Activated CD8-positive, alpha-beta memory T cell treated with anti-CD3 and anti-CD28 coated beads, Interleukin-2, amount 10 ng/mL, durations not matched to agents 7 days and 5 days (primary cell): Measurements from ENCODE around the gene PPEF2. TPM values are rescaled to one million over a fixed set of nuclear protein-coding genes. Genes with fewer than 3 reads are reported as not detected.
A peak's percentile ranks its signal among the peaks of the same experiment; 100 is the strongest.
"Not testable (repeated sequence)": the region's sequence is repeated elsewhere in the genome, so short reads cannot be mapped to it uniquely, and the experiment has no call there.

Experiments used
- ATAC-seq: fragments of 150-1000 bp; cut with Tn5 transposase; one replicate; pipeline ENCODE4 v1.10.0; 2021; ENCODE audit warnings: moderate library complexity
- CTCF ChIA-PET: fragments of 350-600 bp; sonication (Branson Sonifier 250); formaldehyde crosslinking; loops from one replicate; lab custom pipeline; 2021; ENCODE audit warnings: antibody characterized with exemption; lab: Charles Lee
- DNase-seq: peaks from one replicate; pipeline ENCODE4 v3.0.0-alpha.2; 2020
- H3K27ac Mint-ChIP-seq: one replicate; pipeline ENCODE4 v1.8.0; 2021; ENCODE audit warnings: mild to moderate bottlenecking, mixed read lengths
- H3K27me3 Mint-ChIP-seq: one replicate; pipeline ENCODE4 v1.8.0; 2021; ENCODE audit warnings: mixed read lengths
- H3K36me3 Mint-ChIP-seq: one replicate; pipeline ENCODE4 v1.8.0; 2021; ENCODE audit warnings: mild to moderate bottlenecking, mixed read lengths
- H3K4me1 Mint-ChIP-seq: one replicate; pipeline ENCODE4 v1.8.0; 2021; ENCODE audit warnings: mixed read lengths
- H3K4me3 Mint-ChIP-seq: one replicate; pipeline ENCODE4 v1.8.0; 2021; ENCODE audit warnings: mild to moderate bottlenecking, moderate library complexity, mixed read lengths
- H3K9me3 Mint-ChIP-seq: one replicate; pipeline ENCODE4 v1.8.0; 2022; ENCODE audit warnings: low read depth, mixed read lengths
- total RNA-seq, 2 experiments: library from RNA; stranded (reverse); gene quantifications; one replicate each; pipeline ENCODE4 v1.2.3, GENCODE V29; 2021

PPEF2 gene
- total RNA-seq, 2 experiments from 2014 or later = 0.29 TPM; not detected in 1

DNA sequence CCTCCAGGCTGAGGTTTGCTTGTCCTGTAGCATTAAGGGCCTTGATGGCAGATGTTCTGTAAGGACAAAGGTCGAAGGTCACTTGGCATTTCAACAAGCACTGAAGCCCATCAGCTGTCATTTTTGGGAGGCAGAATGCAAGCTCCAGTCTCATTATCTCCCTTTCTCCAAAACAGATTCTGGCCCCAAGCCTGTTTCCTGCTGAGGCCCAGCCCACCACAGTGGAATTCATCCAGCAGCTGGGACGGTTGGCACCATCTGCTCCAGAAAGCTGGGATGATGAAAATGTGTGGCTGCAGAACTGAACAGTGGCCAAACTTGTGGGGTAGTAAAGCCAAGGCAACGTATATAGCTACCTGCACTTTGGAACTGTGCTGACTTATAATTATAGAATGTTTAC is 17.7 kb upstream of the PPEF2 start:
- DNase-seq = no peak
- ATAC-seq = no peak
- Mint-ChIP-seq H3K4me1 (peaks cover 1% of the 10 kb centered on the region), H3K36me3 (peaks cover 16% of the 10 kb centered on the region), H3K27me3 (no peaks in the 10 kb centered on the region), H3K27ac (no peak overlapping the region), H3K9me3 (no peaks in the 10 kb centered on the region), H3K4me3 (no peak overlapping the region)
- CTCF ChIA-PET = interaction anchor here (1.7 kb wide), 1 partner anchor 10 kb away, joined by 4 read pairs; no protein-coding TSS in a partner anchor

DNA sequence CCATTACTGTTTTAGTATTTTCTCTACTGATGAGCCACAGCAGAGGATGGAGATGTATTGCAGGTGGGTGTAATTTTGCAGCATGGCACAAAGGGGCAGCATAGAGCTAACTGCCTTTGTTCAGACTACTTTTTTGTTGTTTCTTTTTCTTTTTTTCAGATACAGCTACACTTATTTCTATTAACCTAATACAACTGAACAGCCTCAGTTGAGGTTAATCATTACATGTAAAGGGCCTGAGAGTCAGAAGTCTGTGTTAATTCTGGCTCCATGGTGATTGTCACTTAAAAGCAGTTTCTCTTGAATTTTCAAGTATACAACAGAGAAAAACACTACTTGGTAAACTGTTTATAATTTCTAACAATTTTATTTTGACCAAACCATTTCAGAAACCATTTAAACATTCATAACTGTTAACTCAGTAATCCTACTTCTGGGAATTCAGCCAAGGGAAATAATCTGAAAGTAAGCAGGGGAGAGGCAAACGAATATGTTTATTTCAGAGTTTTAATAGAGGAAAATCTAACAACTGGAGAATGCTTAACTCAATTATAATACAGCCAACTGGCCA is 13.9 kb upstream of the PPEF2 start:
- Mint-ChIP-seq H3K36me3 (peaks cover 9% of the 10 kb centered on the region), H3K4me3 (no peak overlapping the region), H3K9me3 (no peaks in the 10 kb centered on the region), H3K27ac (peak overlapping the region; percentile 39), H3K4me1 (peaks cover 1% of the 10 kb centered on the region), H3K27me3 (no peaks in the 10 kb centered on the region)
- CTCF ChIA-PET = interaction anchor here (0.8 to 3.8 kb wide), 15 partner anchors 11 to 263 kb away, joined by 3 to 26 read pairs (median 4); partner anchors contain the start of genes NAAA and SDAD1
- DNase-seq (peak; percentile 50), ATAC-seq (peak; percentile 66)

DNA sequence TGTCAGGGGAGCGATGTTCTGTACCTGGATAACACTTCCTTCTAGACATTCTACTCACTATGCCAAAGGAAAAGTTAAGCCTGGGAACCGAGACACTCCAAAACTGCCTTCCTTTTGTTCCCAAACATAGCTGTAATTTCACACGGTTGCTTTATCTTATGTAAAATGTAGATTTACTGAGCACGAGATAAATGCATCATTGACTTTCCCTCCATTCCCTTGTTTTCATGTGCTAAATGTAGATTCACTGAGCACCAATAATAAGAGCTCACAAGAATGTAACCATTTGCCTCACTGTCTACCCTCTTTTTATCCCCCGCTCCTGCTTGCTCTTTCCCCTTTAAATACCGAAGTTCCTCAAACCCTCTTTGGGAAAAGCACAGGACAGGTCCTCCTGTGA is 10.7 kb upstream of the PPEF2 start:
- peaks cover 1% of the 10 kb centered on the region for H3K4me1 Mint-ChIP-seq
- H3K27ac Mint-ChIP-seq = no peak overlapping the region
- H3K27me3 Mint-ChIP-seq = no peaks in the 10 kb centered on the region
- H3K4me3 Mint-ChIP-seq = no peak overlapping the region
- CTCF ChIA-PET = interaction anchor here (0.7 to 2.0 kb wide), 5 partner anchors 16 to 768 kb away, joined by 3 to 8 read pairs (median 4); no protein-coding TSS in a partner anchor
- no peak for DNase-seq
- no peak for ATAC-seq
- peaks cover 7% of the 10 kb centered on the region for H3K9me3 Mint-ChIP-seq
- H3K36me3 Mint-ChIP-seq = peaks cover 8% of the 10 kb centered on the region

DNA sequence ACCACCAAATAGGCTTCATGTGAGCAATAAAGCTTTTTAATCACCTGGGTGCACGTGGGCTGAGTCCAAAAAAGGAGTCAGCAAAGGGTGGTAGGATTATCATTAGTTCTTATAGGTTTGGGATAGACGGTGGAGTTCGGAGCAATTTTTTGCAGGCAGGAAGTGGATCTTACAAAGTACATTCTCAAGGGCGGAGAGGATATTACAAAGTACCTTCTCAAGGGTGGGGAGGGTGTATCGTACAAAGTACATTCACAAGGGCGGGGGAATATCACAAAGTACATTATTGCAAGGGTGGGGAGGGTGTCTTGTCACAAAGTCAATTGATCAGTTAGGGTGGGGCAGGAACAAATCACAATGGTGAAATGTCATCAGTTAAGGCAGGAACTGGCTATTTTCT is 8.6 kb upstream of the PPEF2 start:
- not testable (repeated sequence) for H3K9me3 Mint-ChIP-seq, H3K36me3 Mint-ChIP-seq, H3K4me1 Mint-ChIP-seq, DNase-seq, H3K4me3 Mint-ChIP-seq, H3K27ac Mint-ChIP-seq, ATAC-seq, H3K27me3 Mint-ChIP-seq
- CTCF ChIA-PET = interaction anchor here (4.3 kb wide), 1 partner anchor 16 kb away, joined by 18 read pairs; no protein-coding TSS in a partner anchor

DNA sequence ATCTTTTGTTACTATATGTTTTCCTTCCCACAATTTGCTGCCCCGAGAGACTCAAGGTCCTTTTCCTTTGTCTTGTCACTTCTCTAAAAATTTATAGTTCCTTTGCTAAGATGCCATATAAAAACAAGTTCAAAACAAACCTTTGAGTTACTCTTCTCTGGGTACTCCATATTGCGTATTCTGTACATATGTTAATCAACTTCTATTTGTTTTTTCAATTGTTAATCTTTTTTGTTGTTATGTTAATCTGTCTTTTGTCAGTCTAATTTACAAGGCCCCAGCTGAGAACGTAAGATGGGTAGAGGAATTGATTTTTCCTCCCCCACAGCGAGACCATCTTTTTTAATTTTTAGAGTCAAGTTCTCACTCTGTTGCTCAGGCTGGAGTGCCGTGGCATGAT is 7.2 kb upstream of the PPEF2 start:
- peaks cover 8% of the 10 kb centered on the region for H3K36me3 Mint-ChIP-seq
- H3K27ac Mint-ChIP-seq = no peak overlapping the region
- CTCF ChIA-PET = interaction anchor here (1.2 to 4.3 kb wide), 2 partner anchors 9 to 14 kb away, joined by 3 to 18 read pairs; no protein-coding TSS in a partner anchor
- no peak overlapping the region for H3K4me3 Mint-ChIP-seq
- H3K4me1 Mint-ChIP-seq = no peaks in the 10 kb centered on the region
- DNase-seq (no peak), ATAC-seq (no peak)
- peaks cover 7% of the 10 kb centered on the region for H3K9me3 Mint-ChIP-seq
- no peaks in the 10 kb centered on the region for H3K27me3 Mint-ChIP-seq

DNA sequence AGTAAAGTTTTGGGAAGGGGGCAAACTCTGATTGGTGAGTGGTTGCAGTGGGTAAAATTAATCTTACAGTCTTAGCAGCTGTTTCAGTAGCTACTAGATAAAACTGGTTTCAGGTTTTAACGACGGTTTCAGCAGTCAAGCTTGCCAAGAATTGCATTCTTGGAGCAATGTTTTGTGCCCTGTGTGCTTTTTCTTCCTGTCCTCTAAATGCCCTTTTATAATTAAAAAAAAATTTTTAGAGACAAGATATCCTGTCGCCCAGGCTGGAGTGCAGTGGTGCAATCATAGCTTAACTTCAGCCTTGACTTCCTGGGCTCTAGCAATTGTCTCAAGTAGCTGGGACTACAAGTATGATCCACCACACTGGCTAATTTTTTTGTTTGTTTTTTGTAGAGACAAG is 6.3 kb upstream of the PPEF2 start:
- Mint-ChIP-seq H3K27me3 (no peaks in the 10 kb centered on the region), H3K9me3 (peaks cover 7% of the 10 kb centered on the region), H3K36me3 (peaks cover 8% of the 10 kb centered on the region), H3K4me3 (no peak overlapping the region), H3K27ac (no peak overlapping the region), H3K4me1 (no peaks in the 10 kb centered on the region)
- CTCF ChIA-PET = interaction anchor here (1.2 to 4.3 kb wide), 3 partner anchors 8 to 13 kb away, joined by 3 to 18 read pairs (median 3); no protein-coding TSS in a partner anchor
- ATAC-seq = no peak
- no peak for DNase-seq

DNA sequence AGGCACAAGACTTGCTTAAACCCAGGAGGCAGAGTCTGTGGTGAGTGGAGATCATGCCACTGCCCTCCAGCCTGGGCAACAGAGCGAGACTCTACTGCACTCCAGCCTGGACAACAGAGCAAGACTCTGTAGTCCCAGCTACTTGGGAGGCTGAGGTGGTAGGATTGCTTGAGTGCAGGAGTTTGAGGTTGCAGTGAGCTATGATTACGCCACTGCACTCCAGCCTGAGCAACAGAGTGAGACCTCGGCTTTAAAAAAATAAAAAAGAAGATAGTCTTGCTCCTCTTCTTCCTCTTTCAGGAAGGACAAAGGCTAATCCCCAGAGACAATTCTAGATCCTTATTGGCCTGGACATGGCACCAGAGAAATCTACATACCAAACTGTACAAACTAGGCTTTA is 5.7 kb upstream of the PPEF2 start:
- ATAC-seq (no peak), DNase-seq (no peak)
- CTCF ChIA-PET = interaction anchor here (1.2 to 4.3 kb wide), 2 partner anchors 11 to 13 kb away, joined by 3 to 18 read pairs; no protein-coding TSS in a partner anchor
- H3K4me1 Mint-ChIP-seq = no peaks in the 10 kb centered on the region
- H3K27me3 Mint-ChIP-seq = no peaks in the 10 kb centered on the region
- peaks cover 8% of the 10 kb centered on the region for H3K36me3 Mint-ChIP-seq
- peaks cover 7% of the 10 kb centered on the region for H3K9me3 Mint-ChIP-seq
- no peak overlapping the region for H3K27ac Mint-ChIP-seq
- H3K4me3 Mint-ChIP-seq = no peak overlapping the region

DNA sequence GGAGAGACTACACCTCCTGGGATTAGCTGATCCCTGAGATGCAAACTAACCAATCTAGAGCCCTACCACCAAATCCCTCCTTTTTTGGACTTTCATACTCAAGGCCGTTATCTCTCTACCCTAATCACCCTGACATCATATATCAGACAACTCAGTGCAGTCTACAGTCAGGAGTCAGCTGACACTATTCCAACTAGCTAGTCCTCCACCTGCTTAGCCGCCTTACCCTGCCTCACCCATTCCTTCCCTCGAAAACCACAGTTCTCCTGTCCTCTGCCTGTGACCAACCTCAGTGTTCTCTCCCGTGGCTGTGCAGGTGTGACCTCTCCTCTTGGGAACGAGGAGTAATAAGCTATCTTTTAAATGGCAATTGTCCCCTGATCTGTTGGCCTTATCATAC is 1.8 kb upstream of the PPEF2 start:
- no peak overlapping the region for H3K27ac Mint-ChIP-seq
- CTCF ChIA-PET = interaction anchor here (1.9 kb wide), 1 partner anchor 8 kb away, joined by 5 read pairs; no protein-coding TSS in a partner anchor
- H3K27me3 Mint-ChIP-seq = peaks cover 10% of the 10 kb centered on the region
- no peaks in the 10 kb centered on the region for H3K9me3 Mint-ChIP-seq
- H3K36me3 Mint-ChIP-seq = no peaks in the 10 kb centered on the region
- DNase-seq (no peak), ATAC-seq (no peak)
- no peak overlapping the region for H3K4me3 Mint-ChIP-seq
- no peaks in the 10 kb centered on the region for H3K4me1 Mint-ChIP-seq

DNA sequence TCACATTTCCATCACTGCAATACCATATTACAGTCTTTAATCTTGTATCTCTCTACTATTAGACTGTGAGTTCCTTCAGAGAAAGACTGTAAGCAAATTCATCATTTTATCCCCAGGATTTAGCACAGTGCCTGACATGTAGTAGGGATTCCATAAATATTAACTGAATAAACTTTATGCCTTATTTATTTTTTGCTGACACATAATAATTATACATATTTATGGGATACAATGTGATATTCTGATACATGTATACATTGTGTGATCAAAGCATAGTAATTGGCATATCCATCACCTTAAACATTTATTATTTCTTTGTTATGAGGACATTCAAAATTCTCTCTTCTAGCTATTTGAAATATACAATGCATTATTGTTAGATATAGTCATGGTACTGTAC is 3.7 kb downstream of the PPEF2 start:
- Mint-ChIP-seq H3K27me3 (peaks cover 13% of the 10 kb centered on the region), H3K9me3 (no peaks in the 10 kb centered on the region), H3K27ac (no peak overlapping the region), H3K36me3 (no peaks in the 10 kb centered on the region), H3K4me1 (no peaks in the 10 kb centered on the region), H3K4me3 (no peak overlapping the region)
- CTCF ChIA-PET = interaction anchor here (3.1 kb wide), 1 partner anchor 41 kb away, joined by 24 read pairs; the partner anchor contains the start of gene NAAA
- DNase-seq (no peak), ATAC-seq (no peak)

DNA sequence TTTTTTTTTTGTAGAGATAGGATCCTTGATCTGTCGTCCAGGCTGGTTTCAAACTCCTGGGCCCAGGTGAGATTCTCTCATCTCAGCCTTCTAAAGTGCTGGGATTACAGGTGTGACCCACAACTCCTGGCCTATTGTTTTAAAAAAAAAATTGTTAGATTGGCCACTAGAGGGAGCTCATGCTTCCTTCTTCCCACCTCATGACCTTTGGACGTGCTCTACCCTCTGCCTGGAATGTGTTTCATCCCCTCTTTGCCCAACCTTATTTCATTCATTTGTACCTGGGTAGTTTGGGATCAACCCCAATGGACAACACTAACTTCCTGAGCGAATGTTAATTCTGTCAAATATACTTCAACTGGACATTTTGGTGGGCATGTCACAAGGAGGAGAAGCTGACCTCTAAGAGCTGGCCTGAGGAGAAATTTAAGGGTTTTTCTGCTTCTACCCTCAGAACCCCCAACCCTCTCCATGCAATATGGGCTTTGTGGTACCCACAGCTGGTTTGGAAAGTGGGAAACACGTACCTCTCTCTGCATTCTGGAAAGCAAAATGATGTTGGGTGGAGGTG is 6.4 kb downstream of the PPEF2 start:
- ATAC-seq = peak; percentile 70
- Mint-ChIP-seq H3K4me3 (no peak overlapping the region), H3K9me3 (no peaks in the 10 kb centered on the region), H3K27me3 (peaks cover 9% of the 10 kb centered on the region), H3K4me1 (no peaks in the 10 kb centered on the region), H3K27ac (no peak overlapping the region), H3K36me3 (no peaks in the 10 kb centered on the region)
- CTCF ChIA-PET = interaction anchor here (0.7 to 3.1 kb wide), 27 partner anchors 9 to 746 kb away, joined by 3 to 24 read pairs (median 4); partner anchors contain the start of gene NAAA
- DNase-seq = no peak

DNA sequence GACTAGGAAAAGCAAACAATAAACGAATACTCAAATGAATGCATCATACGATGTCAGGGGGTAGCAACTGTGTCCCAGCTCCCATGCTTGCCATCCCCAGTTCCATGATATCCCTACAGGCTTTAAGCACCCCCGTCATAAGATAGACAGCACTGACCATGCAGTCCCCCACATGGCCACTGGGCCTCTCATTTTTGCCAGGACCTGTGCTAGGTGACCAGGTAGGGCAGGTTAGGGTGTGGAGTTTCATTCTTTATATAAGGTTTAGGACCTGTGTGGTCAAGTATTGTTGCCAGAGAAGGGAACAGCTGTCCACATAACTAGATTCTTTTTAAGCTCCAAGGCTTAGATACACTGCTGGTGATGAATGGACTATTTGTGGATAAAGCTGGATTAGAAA is 9.7 kb downstream of the PPEF2 start:
- DNase-seq = no peak
- no peak overlapping the region for H3K27ac Mint-ChIP-seq
- no peaks in the 10 kb centered on the region for H3K4me1 Mint-ChIP-seq

DNA sequence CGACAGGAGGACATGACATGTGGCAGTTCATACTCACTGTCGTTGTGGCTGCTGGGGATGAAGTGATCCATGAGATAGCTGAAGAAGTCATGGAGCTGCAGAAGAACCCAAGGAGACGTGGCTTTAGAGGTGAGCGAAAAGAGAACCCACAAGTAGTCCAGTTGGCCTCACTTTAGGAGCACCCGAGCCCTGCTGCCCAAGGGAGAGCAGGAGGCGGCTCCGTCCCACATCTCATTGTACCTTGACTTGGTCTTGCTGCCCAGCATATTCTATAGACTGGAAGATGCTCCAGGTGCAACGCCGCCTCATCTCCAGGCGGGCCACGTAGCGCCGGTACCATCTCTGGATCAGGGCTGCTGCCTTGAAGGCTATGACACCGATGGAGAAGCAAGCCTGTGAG is 10.6 kb downstream of the PPEF2 start:
- Mint-ChIP-seq H3K27ac (no peak overlapping the region), H3K9me3 (no peaks in the 10 kb centered on the region), H3K27me3 (peaks cover 7% of the 10 kb centered on the region), H3K36me3 (no peaks in the 10 kb centered on the region), H3K4me1 (no peaks in the 10 kb centered on the region), H3K4me3 (no peak overlapping the region)
- no peak for DNase-seq
- CTCF ChIA-PET = interaction anchor here (1.6 kb wide), 1 partner anchor 22 kb away, joined by 4 read pairs; no protein-coding TSS in a partner anchor
- ATAC-seq = no peak

More for the DNA sequence above, 9.7 kb downstream of the PPEF2 start:
- Mint-ChIP-seq H3K36me3 (no peaks in the 10 kb centered on the region), H3K4me3 (no peak overlapping the region), H3K27me3 (peaks cover 7% of the 10 kb centered on the region), H3K9me3 (no peaks in the 10 kb centered on the region)
- CTCF ChIA-PET = interaction anchor here (1.6 kb wide), 1 partner anchor 21 kb away, joined by 4 read pairs; no protein-coding TSS in a partner anchor
- ATAC-seq = no peak

DNA sequence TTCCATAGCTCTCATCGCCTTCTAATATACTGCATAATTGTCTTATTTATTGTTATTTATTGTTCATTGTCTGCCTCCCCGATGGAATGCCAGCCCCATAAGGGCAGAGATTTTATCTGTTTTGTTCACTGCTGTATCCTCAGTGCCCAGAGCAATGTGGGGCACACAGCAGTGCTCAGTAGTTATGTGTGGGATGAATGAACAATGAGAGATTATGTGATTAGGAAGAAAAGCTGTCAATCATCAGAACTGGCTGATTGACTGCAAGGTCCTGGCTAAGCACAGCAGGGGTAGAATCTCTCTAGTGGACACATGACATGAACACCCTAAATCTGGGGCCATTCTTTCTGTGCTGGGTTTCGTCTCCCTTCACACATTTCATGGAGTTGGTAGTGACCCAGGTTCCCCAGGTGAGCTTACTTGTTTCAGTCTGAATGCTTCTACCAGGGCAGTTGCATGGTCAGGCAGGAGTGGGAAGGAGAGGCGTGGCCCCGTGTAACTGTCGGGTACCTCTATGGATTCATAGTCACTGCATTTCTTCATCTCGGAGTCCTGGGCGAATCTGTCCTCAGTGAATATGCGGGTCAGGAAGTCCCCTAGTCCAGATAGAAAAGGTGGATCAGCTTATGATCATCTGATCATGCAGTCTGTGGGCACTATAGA is 12.6 kb downstream of the PPEF2 start:
- ATAC-seq = no peak
- DNase-seq = no peak
- no peaks in the 10 kb centered on the region for H3K4me1 Mint-ChIP-seq
- no peak overlapping the region for H3K27ac Mint-ChIP-seq
- H3K27me3 Mint-ChIP-seq = peaks cover 7% of the 10 kb centered on the region
- CTCF ChIA-PET = no interaction called here
- no peak overlapping the region for H3K4me3 Mint-ChIP-seq
- H3K9me3 Mint-ChIP-seq = no peaks in the 10 kb centered on the region
- H3K36me3 Mint-ChIP-seq = no peaks in the 10 kb centered on the region
